BE2C (cell line): ENCODE results near the gene RESF1.

Experiments used
- DNase-seq: peaks from one replicate; pipeline ENCODE4 v3.0.0-alpha.2; 2020
- H3K27me3 ChIP-seq: fragments of 250-450 bp; sonication (Bioruptor Pico); 2 replicates; pipeline ENCODE4 v1.5.1; 2020; ENCODE audit warnings: mild to moderate bottlenecking
- H3K36me3 ChIP-seq: fragments of 250-450 bp; sonication (Bioruptor Pico); 2 replicates; pipeline ENCODE4 v1.5.1; 2020; ENCODE audit warnings: mild to moderate bottlenecking
- H3K4me1 ChIP-seq: fragments of 250-450 bp; sonication (Bioruptor Pico); 2 replicates; pipeline ENCODE4 v1.5.1; 2020
- H3K4me3 ChIP-seq: 2 replicates; pipeline ENCODE4 v1.5.1; 2011; ENCODE audit warnings: low read depth, low read length
- H3K9me3 ChIP-seq: fragments of 250-450 bp; sonication (Bioruptor Pico); 2 replicates; pipeline ENCODE4 v1.5.1; 2020
- TF ChIP-seq, protein P1 (sequence below): IDR thresholded peaks from 2 replicates; pipeline ENCODE4 v1.5.1; 2012; ENCODE audit warnings: mild to moderate bottlenecking, low read depth, low read length

RESF1 gene

GRCh38 chr12:32002848-32003493 lies 43.8 kb downstream of the RESF1 start:
- Histone ChIP-seq H3K36me3 (no peaks in the 10 kb centered on the region), H3K27me3 (no peaks in the 10 kb centered on the region), H3K4me3 (no peak overlapping the region), H3K9me3 (no peaks in the 10 kb centered on the region), H3K4me1 (no peaks in the 10 kb centered on the region; the same call in 1 of the 2 replicates)
- DNase-seq, result no peak
- TF ChIP-seq, protein P1, sequence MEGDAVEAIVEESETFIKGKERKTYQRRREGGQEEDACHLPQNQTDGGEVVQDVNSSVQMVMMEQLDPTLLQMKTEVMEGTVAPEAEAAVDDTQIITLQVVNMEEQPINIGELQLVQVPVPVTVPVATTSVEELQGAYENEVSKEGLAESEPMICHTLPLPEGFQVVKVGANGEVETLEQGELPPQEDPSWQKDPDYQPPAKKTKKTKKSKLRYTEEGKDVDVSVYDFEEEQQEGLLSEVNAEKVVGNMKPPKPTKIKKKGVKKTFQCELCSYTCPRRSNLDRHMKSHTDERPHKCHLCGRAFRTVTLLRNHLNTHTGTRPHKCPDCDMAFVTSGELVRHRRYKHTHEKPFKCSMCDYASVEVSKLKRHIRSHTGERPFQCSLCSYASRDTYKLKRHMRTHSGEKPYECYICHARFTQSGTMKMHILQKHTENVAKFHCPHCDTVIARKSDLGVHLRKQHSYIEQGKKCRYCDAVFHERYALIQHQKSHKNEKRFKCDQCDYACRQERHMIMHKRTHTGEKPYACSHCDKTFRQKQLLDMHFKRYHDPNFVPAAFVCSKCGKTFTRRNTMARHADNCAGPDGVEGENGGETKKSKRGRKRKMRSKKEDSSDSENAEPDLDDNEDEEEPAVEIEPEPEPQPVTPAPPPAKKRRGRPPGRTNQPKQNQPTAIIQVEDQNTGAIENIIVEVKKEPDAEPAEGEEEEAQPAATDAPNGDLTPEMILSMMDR, result no peak

DNA sequence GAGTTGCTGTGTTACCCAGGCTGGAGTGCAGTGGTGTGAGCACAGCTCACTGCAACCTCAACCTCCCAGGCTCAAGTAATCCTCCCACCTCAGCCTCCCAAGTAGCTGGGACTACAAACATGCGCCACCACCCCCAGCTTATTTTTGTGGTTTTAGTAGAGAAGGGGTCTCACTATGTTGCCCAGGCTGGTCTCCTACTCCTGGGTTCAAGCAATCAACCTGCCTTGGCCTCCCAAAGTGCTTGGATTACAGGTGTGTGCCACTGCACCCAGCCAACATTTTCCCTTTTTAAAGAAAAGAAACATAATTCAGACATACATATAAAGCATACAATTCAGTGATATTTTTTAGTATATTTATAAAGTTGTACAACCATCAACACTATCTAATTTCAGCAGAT lies 44.4 kb downstream of the RESF1 start:
- no peaks in the 10 kb centered on the region for H3K36me3 ChIP-seq
- no peak overlapping the region for H3K4me3 ChIP-seq
- TF ChIP-seq, protein P1, result no peak
- DNase-seq, result no peak
- H3K27me3 ChIP-seq, result no peaks in the 10 kb centered on the region
- no peaks in the 10 kb centered on the region for H3K9me3 ChIP-seq
- H3K4me1 ChIP-seq, result no peaks in the 10 kb centered on the region; the same call in 1 of the 2 replicates

- no peaks in the 10 kb centered on the region for H3K36me3 ChIP-seq
- H3K4me3 ChIP-seq, result no peak overlapping the region
- H3K4me1 ChIP-seq, result no peaks in the 10 kb centered on the region; the same call in 1 of the 2 replicates
- TF ChIP-seq, protein P1, result no peak
- H3K27me3 ChIP-seq, result no peaks in the 10 kb centered on the region
- H3K9me3 ChIP-seq, result no peaks in the 10 kb centered on the region
- no peak for DNase-seq
Measured at GRCh38 chr12:32005496-32006125, 46.4 kb downstream of the RESF1 start.
